Activated CD8-positive, alpha-beta memory T cell treated with anti-CD3 and anti-CD28 coated beads, Interleukin-2, amount 50 U/mL, for 48 hours (primary cell): ENCODE data around the gene WDSUB1.

ENCODE experiments used
- DNase-seq: peaks from one replicate; pipeline ENCODE4 v3.0.0-alpha.2; 2020

The WDSUB1 gene

DNA sequence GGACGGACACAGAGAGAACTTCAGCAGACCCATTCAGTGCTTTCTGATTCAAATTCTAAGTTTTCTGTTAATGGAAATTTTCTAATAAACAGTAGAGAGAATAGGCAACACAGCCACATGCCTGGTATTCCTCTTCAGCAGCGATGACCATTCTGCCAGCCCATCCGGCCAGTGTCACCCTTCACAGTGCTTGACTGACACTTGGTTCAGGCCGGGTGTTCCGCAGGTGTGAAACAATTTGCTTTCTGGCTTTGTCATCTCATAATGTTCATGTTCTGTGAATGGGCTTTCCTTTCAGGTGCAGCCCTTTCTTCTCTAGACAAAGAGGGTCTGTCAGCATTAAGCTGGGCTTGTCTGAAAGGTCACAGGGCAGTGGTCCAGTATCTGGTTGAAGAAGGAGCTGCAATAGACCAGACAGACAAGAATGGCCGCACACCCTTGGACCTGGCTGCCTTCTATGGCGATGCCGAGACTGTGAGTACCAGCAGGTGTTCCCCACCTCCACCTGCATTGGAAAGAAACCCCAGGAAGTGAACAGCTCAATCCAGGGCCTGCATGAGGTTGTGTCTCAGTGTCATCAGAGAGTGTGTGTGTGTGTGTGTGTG lies 67.0 kb downstream of the WDSUB1 start:
- no peak for DNase-seq

DNA sequence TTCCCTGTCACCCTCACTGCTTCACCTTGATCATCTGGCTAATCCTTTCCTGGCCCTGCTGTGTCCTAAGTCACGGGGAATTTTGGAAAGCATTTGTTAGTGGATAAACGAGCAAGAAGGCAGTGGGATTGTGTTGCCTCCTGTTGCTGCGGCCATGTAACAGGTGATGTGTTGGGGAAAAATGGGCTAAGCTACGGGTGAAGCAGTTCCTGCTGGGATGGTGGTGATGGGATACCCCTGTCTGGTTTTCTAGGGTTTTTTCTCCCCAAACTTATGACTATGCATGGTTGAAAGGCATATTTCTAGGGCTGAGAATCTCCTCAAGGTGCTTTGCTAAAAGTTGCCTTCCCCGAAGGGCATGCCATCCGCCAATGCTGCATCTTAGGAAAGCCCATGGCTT lies 68.1 kb downstream of the WDSUB1 start:
- DNase-seq, result no peak

DNA sequence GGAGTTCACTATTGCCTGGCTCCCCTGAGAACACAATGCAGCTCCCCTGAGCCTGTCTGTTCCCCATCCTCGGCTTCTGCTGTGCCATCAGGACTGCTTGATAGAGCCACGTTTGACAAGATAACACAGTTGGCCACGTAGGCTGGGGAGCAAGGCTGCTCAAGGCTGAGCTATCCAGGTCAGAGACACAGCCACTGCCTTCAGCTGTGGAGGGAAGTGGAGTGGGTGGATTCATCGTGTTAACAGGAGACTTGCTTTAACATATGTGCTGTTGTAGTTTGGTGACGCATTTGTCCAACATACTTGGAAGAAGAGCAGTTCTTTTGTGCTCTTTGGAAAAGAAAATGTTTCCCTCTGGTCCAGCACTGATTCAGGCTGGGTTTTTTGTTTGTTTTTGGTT lies 68.8 kb downstream of the WDSUB1 start:
- DNase-seq, result no peak

DNA sequence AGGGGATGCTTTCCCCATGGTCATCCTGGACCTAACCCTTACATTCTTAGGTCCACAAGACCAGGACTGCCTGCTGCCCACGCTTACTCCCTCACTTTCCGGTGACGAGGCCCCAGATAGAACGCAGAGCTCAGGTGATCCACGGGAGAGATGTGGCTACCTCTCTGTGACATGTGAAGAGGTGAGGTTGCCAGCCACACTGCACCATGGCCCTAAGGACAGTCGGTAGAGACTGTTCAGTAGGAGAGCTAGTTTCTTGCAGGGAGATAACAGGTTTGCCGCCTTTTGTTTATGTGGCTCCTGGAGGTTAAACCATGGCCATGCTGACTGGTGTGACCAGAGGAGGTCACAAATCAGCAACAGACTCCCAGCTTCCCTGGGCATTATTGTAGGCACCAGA lies 71.4 kb downstream of the WDSUB1 start:
- no peak for DNase-seq

DNA sequence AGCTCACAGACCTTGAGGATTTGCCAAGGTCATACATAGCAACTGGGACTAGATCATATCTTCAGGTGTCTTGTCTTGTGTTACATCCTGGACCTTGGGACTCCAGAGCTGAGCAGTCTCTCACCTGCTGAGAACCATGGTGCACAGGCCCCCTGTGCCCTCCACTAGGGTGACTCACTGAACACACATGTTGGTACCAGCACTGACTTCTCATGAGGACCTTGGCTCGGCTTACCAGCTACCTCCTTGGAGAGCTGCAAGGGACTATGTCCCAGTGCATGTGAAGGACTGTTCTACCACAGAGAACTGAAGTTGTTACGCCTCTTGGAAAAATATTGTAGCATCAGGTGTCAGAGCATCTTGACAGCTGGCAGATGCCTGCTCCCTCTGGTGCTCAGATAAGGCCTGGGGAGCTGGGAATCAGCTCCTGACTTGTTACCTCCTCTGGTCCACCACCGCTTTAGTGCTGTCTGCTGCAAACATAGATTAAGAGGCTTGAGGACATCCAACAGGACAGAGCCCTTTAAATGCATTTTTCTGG lies 72.1 kb downstream of the WDSUB1 start:
- no peak for DNase-seq

DNA sequence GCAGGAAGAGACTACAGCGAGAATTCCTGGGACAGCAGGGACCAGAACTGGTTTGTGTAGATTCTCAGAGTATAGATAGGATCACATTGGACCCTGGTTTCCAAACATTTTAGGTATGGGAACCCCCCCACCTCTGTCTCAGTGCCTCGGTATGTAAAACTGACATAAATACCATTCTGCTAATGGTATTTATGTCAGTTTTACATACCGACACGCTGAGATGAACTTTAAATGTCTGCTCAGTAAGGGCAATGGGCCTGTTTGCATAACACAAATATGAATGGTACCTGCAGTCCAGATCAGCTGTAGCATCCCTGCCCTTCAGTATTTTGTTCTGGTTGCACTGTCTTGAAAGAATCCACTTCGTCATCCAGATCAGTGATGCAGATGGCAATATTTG lies 73.2 kb downstream of the WDSUB1 start:
- DNase-seq, result no peak

DNA sequence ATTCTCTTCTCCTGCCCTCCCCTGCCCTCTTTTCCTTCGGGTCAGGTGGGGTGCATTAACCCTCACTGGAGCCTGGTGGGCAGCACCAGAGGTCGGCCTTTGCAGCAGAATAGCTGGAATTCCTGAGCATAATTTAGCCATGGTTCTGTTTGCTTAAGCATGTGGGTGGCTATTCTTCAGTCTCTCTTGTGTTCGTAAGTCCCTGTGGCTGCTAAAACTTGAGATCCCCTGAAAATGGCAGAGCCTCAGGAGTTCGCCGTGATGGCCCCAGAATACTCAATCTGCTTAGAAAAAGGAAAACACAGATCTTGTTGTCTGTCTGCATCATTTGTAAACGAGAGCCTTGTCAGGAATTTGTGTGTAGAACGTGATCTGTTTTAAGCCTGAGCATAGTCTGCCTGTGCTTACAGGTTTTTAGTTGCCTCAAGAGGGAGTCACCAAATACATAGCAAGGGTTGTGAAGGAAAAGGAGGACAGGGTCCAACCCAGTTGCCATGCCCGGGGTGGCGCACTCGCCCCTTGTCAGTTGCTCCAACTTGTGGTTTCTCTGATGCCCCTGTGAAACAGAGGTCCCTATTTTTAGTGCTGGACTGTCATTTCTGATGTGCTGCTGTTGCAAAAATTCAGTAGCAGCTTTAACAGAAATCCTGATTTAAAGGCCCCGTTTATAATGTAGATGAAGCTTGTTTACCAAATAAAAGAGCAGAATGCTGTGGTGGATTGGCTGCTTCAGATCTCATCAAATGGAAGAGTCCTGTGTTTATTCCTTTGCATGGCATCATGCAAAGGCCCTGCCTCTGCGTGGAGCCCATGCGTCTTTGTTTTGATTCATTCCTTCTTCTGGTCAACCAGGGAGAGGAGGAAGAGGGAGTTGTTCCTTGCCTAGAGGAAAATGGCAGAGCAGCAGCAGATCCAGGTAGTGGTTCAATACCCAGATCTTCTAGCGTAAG lies 74.8 kb downstream of the WDSUB1 start:
- no peak for DNase-seq

DNA sequence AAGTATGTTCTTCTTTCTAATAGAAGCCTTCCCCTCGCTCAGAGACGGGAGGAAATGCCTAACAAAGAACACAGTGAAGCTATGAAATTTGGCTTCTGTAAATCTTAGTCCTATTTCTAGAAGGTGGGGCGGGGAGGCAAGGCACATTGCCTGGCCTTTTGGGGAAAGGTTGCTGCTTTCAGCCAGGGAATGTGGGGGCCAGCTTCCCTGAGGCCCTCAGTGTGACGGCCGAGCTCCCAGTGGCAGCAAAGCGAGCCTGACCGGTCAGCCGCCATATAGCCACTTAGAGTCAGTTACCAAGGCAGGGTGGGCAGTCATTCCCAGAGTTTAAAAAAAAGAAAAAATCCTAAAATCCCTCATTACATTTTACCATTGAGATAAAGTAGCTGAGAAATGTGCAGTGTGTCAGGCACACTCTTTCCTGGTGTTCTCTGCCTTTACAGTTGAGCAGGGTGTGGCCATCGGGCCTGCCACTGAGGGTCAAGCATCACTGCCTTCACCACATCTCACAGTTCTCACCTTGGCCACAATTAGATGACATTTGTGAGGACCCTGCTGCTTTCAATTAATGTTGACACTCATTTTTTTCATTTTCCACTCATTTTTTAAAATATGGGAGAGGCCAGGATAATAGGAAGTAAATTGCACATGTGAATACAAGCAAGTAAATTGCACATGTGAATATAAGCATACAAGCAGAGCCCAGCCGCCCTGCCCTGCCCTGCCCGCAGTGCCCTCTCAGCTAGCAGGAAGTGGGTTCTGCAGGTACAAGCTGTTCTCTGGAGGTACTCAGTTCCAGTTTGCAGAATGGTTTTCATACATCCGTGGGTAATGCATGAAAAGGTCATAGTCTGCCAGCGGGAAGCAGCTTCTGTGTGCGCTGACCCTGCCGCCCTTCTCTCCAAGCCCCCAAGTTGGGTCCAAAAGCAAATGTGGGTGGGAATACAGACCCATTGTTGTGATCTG lies 76.9 kb downstream of the WDSUB1 start:
- DNase-seq, result no peak

DNA sequence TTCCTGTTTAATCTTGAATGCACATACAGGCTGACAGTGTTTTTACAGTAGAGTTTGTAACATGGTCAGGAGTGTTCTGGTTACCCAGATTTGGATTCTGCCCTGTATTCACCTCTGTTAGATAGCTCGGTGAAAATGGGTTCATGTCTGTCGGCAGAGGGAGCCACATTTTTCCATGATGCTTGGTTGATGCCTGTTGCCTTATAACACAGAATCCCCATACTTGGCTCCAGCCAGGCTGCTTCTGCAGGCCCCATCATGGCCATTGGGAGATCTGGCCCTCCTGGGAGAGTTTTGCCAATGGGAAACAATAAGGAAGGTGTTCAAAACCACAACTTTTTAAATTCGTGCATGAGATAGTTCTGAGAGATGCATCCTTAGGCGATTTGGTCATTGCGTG lies 78.1 kb downstream of the WDSUB1 start:
- DNase-seq, result no peak

DNA sequence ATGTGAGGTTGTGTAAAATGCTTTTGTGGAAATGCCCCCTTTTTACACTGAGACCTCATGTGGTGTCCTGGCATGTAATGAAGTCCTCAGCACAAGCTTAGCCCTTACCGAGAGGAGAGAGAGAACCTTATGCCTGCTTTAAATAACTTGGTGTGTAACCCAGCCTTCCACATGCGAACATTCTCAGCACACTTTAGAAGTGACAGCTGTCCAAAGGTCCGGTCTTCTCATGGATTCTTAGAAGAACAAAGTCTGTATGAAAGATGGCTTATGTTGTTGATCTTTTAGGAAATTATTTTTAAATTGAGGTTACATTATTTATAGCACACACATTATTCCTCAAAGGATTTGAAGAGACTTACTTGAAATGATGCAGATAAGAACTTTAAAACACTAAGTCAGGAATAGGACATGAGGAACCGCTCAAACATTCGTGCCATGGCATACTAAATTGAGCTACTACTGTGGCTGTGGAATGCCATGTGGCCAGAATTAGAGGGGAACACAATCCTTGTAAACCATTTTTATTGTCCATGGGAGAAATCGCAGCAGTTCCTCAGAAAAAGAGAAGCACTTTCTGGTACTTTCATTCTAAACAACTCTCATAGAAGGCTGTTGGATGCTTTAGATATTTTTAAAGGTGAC lies 79.6 kb downstream of the WDSUB1 start:
- DNase-seq, result no peak

DNA sequence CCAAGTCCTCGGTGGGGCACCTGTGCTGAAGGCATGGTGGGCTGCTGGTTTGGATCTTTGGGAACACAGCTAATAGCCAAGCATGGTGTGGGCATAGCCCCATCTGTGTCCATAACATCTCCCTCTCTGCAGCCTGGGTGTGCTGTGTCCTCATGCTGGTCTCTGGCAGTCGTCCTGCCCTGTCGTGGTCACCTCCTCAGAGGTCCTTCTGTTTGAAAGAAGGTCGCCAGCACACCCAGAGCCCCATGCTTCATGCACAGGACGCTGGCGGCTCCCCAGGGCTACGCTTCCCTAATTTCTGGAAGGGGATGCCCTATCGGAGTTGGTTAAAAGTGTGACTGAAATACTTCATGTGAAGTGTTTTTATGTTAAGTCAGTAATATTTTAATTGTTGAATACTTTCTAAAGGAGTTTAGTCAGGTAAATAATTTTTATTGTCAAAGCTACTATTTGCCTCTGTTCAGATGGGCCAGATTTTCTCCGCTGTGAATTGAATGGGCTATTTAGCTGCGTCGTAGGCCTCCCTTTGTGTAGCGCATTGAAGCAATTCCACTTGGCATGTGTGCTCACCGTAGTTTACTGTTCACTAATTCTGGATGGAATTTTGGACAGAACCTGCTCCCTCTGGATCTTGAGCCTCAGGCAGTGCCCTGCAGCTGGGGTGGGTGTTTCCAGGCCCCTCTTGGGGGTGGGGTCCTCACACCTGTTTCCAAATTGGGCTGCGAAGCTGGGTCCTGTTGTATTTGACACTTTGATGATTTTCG lies 81.9 kb downstream of the WDSUB1 start:
- no peak for DNase-seq

DNA sequence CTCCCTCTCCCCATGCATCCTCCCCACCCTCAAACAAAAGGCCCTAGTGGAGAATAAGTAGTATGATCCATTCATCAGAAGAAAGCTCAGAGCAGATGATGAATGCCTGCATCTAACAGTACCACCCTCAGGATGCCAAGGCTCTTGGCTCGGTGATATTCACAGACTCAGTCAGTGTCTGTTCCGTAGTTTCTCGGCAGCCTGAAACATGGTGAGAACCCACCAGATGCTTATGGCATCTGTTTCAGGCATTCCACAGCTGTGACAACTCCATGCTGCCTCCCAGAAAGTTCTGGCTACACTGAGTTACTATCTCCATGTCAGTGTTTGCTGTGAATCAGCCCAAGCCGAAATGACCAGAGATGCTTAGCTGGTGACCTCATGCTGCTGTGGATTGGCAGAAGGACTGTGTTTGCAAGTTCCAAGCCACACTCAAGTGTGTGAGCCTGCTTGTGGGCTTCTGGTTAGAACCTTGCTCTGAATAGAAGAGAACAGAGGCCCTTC lies 83.9 kb downstream of the WDSUB1 start:
- DNase-seq, result no peak

DNA sequence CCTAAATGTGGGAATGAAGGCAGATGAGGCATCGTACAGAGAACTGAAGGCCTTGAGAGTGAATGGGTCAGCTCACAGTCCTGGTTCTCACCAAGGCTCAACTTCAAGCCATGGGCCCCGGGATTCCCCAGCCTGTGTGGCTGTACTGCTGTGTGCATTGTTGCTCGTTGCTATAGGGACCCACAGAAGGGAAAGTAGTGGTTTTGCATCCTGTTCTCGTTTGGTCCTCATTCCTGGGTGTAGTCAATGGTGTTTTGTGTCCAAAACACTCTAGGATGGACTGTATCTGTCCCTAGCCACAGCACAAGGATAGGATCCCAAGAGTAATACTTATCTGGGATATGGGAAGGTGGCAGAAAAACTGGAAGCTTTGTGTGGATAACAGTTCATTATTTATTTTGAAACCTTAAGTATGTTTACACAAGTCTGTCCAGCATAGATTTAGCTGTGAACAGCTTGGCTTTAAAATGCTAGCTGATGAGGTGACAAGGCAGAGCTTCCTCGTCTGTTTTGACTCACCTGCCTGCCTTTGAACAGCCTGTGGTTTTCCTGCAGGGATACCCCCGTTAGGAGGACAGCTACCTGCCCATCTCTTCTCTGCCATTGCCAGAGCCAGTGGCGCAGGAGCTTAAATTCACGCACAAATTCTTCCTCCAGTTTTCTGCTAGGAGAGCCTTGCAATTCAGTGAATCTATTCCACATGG lies 85.0 kb downstream of the WDSUB1 start:
- no peak for DNase-seq

DNA sequence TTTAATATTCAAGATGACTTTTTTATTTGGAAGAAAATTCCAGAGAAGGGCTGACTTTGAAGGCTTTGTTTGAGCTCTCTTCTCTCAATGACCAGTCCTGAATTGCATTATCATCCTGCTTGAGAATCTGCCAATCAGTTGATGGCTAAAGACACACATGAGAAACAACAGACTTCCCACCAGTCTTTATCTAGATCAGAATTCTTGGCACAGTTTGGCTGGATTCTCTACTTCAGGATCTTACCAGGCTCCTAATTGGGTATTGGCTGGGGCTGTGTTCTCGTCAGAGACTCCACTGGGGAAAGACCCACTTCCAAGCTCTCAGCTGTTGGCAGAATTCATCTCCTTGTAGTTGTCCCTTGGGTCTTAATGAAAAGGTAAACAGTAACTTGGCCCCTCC lies 86.0 kb downstream of the WDSUB1 start:
- no peak for DNase-seq

DNA sequence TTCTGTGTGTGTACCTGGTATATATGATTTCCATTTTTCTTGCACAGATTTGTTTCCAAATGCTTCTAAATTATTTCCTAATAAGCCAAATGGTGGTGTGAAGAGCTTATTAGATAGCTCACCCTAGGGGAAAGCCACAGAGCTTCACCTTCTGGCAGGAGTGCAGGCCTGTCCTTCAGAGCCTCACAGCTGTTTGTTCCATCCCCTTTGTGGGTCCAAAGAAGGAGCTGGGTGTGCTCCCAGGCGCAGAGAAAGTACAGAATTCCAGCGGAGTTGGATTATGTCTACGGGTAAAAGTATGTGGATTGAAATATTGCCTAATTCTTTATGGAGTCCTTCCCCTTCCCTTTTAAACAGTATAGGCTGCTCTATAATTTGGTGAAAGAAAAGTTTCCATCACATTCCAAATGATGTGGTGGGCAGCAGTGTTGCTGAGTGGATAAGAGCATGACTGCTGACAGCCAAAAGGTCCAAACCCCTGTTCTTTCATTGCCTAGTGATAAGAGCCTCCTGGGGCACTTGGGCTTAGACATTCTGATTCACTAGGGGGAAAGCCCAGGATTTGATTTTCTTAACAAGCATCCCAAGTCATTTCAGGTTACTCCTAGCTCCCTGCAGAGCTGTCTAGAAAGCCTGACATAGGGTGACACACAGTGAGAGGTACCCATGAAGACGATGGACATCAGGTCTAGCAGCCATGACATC lies 86.6 kb downstream of the WDSUB1 start:
- DNase-seq, result no peak

DNA sequence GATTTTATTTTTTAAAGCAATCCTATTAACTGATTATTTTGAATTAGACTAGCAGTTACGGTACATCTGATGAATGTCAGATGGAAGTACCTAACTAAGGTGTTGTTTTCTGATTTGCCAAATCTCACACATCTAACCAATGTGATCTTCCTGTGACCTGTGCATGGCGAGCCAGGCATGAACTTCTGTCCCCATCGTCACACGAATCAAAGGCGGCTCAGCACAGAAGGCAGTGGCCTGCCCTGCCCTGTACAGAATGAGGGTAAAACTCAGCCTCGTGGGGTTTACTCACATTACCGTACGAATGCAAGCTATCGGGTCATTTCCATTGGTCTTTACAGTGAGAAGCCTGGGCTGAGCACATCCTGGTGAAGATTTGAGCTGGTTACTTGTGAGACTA lies 87.3 kb downstream of the WDSUB1 start:
- no peak for DNase-seq

DNA sequence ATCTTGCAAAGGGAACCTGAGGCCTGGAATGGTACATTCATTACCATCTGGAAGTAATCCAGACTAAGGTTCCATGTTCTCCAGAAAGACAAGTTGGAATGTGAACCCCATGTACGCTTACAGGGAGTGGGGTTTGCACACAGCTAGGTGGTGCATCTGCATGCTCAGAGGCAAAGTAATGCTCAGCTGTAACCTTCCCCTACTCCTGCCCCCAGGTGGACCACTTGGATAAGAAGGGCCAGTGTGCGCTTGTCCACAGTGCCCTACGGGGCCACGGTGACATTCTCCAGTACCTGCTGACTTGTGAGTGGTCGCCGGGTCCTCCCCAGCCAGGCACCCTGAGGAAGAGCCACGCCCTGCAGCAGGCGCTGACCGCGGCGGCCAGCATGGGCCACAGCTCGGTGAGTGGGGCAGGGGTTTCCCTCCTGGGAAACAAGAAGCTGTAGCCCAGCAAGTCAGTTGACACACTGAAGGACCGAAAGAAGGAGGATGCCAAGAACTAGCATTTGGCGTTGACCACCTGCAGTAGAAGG lies 90.0 kb downstream of the WDSUB1 start:
- DNase-seq, result no peak

DNA sequence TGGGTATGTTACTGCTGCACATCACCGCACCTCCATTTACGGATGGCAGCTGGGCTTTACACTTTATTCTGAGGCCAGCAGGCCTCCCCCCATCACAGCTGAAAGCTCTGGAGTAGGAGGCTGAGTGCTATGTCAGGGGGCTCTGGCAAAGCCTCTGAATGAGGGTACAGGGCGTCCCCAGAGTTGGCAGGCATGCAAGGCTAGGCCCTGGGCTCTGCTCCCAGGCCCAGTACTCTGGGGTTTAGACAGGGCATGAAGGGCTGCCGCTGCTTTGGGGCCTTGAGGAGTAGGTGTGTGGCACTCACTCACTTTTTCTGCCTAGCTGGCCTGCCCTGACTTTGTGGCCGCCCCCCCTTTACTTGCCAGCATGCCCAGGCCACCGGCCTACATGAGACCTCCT lies 90.8 kb downstream of the WDSUB1 start:
- DNase-seq, result no peak

DNA sequence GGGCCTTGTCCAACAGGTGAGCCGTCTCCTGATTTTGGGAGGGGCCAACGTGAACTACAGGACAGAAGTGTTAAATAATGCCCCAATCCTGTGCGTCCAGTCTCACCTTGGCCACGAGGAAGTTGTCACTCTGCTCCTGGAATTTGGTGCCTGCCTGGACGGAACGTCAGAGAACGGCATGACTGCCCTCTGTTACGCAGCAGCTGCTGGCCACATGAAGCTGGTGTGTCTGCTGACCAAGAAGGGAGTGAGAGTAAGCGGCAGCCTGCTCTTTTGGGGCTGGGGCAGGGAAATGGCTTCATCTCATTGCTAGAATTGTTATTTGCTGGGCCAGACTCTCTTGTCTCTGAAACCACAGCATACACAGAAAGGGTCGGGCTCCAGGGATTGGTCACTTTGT lies 92.3 kb downstream of the WDSUB1 start:
- no peak for DNase-seq

DNA sequence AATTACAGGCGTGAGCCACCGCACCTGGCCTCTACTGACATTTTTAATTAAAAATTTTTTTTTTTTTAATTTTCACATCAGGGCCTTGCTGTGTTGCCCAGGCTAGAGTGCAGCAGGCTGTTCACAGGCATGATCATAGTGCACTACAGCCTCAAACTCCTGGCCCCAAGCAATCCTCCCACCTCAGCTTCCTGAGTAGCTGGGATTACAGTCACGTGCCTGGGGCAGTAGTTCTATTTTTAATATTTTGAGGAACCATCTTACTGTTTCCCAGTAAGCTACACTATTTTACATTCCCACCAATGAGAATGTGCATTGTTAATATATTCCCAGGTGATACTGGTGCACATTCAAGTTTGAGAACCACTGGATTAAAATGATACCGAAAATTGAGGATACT lies 92.7 kb downstream of the WDSUB1 start:
- no peak for DNase-seq
